NCI-H2107 treated with DMSO at 0.1 percent for 48 hours (cell line): ENCODE data around the gene OR2H2.

ENCODE experiments used
- DNase-seq: peaks from one replicate; lab custom pipeline; 2025; ENCODE audit not compliant: unreplicated experiment; lab: John Stamatoyannopoulos, UW

OR2H2 gene

GRCh38 chr6:29584821-29585220, at the start of gene OR2H2:
OR2H2 (plus strand) TSS chr6:29585121; CDS start chr6:29587945, 2,824 bp downstream.
- no peak for DNase-seq

- no peak for DNase-seq
Measured at GRCh38 chr6:29537714-29538403, 47.1 kb upstream of the OR2H2 start.

DNA sequence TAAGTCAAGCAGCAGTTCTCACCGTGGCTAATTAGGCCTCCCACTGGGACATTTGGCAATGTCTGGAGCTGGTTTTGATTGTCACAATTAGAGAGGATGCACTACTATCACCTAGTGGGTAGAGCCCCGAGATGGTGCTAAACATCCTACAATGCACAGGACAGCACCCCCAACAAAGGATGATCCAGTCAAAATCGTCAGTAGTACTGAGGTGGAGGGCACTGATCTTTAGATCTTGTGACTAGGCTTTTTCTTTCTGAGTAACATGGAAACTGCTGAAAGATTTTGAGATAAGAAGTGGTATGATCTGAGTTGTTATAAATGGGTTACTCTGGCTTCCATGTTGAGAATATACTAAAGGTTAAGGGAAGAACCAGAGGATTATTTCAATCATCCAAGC, 37.3 kb upstream of the OR2H2 start:
- DNase-seq = no peak

- no peak for DNase-seq
Measured at GRCh38 chr6:29552512-29553051, 32.3 kb upstream of the OR2H2 start.

- DNase-seq = no peak
Measured at GRCh38 chr6:29553268-29554057, 31.5 kb upstream of the OR2H2 start.

DNA sequence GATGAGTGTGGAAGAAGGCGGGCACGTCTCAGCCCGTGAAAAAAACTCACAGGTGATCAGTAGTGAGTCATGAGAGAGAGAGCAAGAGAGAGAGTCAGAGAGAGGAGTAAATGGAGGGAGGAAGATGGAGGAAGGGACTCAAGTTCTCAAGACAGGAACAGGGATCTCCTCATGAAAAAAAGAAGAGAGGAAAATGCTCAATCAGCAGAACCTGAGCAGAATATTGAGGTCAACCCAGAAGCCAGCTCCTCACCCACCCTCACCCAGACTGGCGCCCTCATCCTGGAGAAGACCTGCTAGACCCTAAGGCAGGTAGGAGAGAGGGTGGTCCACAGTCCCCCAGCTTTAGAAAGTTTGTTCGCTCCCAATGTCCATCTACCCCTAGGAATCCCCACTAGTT, 30.2 kb upstream of the OR2H2 start:
- no peak for DNase-seq

GRCh38 chr6:29557320-29557719, 27.6 kb upstream of the OR2H2 start:
- DNase-seq = no peak

- DNase-seq = no peak
Measured at GRCh38 chr6:29558439-29559079, 26.4 kb upstream of the OR2H2 start.

DNA sequence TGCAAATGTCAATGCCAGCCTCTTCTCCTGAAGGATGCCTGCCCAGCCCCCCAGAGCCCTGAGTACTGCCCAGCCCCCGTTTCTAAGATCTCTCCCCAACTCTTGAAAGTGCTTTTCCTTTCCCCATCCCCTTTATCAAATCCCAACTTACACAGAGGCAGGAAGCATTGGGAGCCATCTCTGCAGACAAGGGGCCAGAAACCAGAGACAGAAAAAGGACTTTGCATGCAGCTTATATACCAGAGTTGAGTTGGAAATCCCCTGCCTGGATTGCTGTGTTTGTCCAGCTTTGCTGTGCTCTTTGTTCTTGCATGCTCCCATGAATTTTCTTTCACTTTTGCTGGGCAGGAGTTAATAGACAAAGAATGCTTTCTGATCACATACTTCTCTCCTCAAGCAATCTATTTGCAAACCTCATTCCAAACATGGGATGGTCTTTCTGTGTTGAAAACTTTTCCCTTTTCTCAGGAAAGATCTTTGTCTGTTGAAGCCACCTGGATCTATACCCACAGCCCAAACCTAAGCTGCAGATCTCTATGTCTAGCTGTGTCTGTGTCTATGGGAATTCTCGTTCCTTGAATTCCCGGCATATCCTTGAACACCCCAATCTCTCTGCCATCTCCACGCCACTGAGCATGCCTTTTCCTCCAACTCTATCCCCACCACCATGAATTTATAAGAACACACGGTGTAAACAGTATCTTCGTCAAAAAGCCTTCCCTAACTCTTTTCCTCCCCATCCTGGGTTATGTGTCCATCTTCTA, 25.2 kb upstream of the OR2H2 start, which contains the start of gene UBD:
Gene UBD (minus strand): TSS at position 209 of the 764 bp plus-strand sequence. CDS start 31 bp downstream, at position 178.
- DNase-seq = no peak

DNA sequence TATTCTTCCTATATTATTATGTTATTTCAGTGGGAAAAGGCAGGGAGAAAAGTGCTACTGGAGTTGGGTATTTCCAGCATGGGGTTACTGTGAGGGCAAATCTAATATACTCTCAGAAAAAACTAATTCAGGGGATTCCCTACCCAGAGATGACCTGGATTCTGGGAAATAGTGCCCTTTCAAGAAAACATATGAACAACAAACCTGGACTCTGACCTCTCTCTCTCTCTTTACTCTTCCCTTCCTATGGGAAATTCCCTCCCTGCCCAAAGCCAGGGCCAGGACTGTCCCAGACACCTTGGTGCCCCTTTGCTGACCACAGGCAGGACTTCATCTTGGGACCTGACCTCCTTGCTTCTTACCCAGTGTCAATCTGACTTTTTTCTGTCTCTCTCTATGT, 23.8 kb upstream of the OR2H2 start:
- no peak for DNase-seq

DNA sequence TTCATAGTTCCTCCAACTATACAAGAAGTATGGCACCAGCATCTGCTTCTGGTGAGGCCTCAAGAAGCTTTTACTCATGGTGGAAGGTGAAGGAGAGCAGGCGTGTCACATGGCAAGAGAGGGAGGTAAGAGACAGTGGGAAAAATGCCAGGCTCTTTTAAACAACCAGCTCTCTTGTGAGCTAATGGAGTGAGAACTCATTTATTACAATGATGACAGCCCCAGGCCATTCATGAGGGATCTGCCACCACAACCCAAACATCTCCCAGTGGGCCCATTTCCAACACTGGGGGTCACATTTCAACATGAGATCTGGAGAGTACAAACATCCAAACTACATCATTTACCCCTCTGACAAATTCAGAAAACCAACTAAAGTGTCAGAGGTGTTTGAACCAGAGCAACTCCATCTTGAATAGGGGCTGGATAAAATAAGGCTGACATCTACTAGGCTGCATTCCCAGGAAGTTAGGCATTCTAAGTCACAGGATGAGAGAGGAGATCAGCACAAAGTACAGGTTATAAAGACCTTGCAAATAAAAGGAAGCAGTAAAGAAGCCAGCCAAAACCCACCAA, 23.2 kb upstream of the OR2H2 start:
- no peak for DNase-seq

DNA sequence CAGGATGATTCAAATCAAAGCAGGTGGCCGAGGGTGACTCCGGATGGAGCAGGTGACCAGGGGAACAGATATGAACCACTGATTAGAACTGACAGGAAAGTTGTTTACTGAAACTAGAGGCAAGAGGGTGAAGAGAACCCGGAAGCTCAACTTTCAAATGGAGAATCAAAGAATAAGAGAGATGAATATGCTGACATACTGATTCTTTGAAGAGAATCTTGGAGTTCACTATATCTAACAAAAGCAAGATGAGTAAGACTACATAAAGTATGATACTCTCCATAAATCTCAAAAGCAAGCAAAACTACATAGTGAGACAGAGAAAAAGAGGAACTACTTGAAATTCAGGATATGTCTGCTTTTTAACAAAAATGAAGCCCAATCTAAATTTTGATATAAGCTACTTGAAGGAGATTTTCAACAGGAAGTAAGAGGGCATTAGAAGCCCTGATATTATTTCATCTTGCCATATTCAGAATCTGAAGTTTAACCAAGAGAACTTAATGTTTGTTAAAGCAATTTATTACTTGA, 21.4 kb upstream of the OR2H2 start:
- no peak for DNase-seq

GRCh38 chr6:29564875-29565274, 20.0 kb upstream of the OR2H2 start:
- no peak for DNase-seq

- DNase-seq = no peak
Measured at GRCh38 chr6:29566856-29567255, 18.1 kb upstream of the OR2H2 start.

DNA sequence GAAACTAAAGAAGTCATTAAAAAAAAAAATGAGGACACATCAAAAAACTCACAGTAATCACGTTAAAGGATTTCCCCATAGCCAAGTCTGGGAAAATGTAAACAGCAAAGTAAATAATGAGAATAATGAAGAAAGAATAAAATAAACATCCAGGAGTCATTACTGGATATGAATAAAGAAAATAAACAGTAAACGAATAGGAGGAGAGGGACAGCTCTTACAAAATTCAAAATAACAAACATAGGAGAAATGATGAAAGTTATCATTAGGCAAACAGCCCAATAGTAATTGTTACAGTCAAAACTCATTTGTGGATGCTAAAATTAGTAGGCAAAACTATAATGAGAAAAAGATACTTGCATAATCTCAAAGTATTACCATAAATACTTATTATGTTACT, 17.4 kb upstream of the OR2H2 start:
- no peak for DNase-seq

- DNase-seq = no peak
Measured at GRCh38 chr6:29567991-29568390, 16.9 kb upstream of the OR2H2 start.

GRCh38 chr6:29576056-29576455, 8.9 kb upstream of the OR2H2 start:
- DNase-seq = no peak

GRCh38 chr6:29577544-29577943, 7.4 kb upstream of the OR2H2 start:
- no peak for DNase-seq

DNA sequence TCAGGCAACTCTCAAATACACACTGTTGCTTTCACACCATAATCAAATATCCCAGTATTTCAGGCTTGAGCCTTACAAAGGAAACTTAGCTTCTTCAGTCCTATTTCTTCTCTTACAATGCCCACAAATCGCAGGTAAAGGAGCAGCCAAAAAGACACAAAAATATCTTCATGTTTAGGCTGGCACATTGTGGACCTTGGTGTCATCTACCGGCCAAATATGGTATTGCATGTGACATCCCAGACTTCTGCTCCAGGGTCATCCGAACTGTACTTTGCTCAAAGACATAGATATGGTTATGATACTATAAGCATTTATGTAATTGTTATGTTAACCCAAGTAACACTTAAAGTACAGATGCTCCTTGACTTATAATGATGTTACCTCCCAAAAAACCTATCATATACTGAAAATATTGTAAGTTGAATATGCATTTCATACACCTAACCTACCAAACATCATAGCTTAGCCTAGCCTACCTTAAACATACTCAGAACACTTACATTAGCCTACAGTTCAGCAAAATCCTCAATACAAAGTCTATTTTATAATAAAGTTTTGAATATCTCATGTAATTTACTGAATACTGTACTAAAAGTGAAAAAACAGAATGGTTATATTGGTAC, 4.6 kb downstream of the OR2H2 start:
- DNase-seq = no peak
